OCI-LY1 (cell line): ENCODE measurements around the gene SLC25A21.

Source experiments
- H2AFZ ChIP-seq: fragments of 200-600 bp; sonication (generic), shearing (Covaris generic); 2 replicates; pipeline ENCODE4 v1.6.0; 2014; ENCODE audit warnings: antibody characterized with exemption, mild to moderate bottlenecking, low read length
- H3F3A ChIP-seq: fragments of 200-600 bp; sonication (generic), shearing (Covaris generic); 2 replicates; pipeline ENCODE4 v1.6.0; 2014; ENCODE audit warnings: mild to moderate bottlenecking, antibody characterized with exemption, low read length, moderate library complexity; ENCODE audit not compliant: insufficient read depth
- H3K27ac ChIP-seq: fragments of 200-600 bp; sonication (generic); 2 replicates; pipeline ENCODE4 v1.5.1; 2014; ENCODE audit warnings: low read length, mixed run types, mild to moderate bottlenecking, low read depth; ENCODE audit not compliant: poor library complexity, severe bottlenecking
- H3K27me3 ChIP-seq: fragments of 200-600 bp; sonication (generic); 2 replicates; pipeline ENCODE4 v1.6.0; 2014; ENCODE audit warnings: antibody characterized with exemption, mild to moderate bottlenecking, low read length, moderate library complexity; ENCODE audit not compliant: insufficient read depth
- H3K36me3 ChIP-seq: fragments of 200-600 bp; sonication (generic); 2 replicates; pipeline ENCODE4 v1.6.1; 2014; ENCODE audit warnings: mild to moderate bottlenecking, antibody characterized with exemption, low read length, moderate library complexity, mixed read lengths; ENCODE audit not compliant: insufficient read depth
- H3K4me1 ChIP-seq: fragments of 200-600 bp; sonication (generic); 2 replicates; pipeline ENCODE4 v1.5.1; 2014; ENCODE audit warnings: mild to moderate bottlenecking, low read length, moderate library complexity; ENCODE audit not compliant: insufficient read depth, severe bottlenecking
- H3K4me2 ChIP-seq: fragments of 200-600 bp; sonication (generic), shearing (Covaris generic); 2 replicates; pipeline ENCODE4 v1.6.1; 2014; ENCODE audit warnings: low read length
- H3K4me3 ChIP-seq: fragments of 200-600 bp; sonication (generic); 2 replicates; pipeline ENCODE4 v1.5.1; 2014; ENCODE audit warnings: low read length, low read depth, mild to moderate bottlenecking, mixed read lengths; ENCODE audit not compliant: poor library complexity, severe bottlenecking
- H3K79me2 ChIP-seq: fragments of 200-600 bp; shearing (Covaris generic); 2 replicates; pipeline ENCODE4 v1.6.1; 2016; ENCODE audit warnings: mixed run types, low read length, mixed read lengths; ENCODE audit not compliant: insufficient read depth
- H3K9ac ChIP-seq: fragments of 200-600 bp; sonication (generic), shearing (Covaris generic); 2 replicates; pipeline ENCODE4 v1.6.1; 2014; ENCODE audit warnings: mild to moderate bottlenecking, low read length, mixed read lengths
- H3K9me2 ChIP-seq: fragments of 200-600 bp; sonication (generic), shearing (Covaris generic); 2 replicates; pipeline ENCODE4 v1.6.1; 2014; ENCODE audit warnings: low read depth, mild to moderate bottlenecking, low read length, mixed read lengths
- H3K9me3 ChIP-seq: fragments of 200-600 bp; shearing (Covaris generic); 2 replicates; pipeline ENCODE4 v1.6.1; 2014; ENCODE audit warnings: low read length, mixed read lengths
- H4K20me1 ChIP-seq: fragments of 200-600 bp; sonication (generic), shearing (Covaris generic); 2 replicates; pipeline ENCODE4 v1.6.0; 2016; ENCODE audit warnings: mild to moderate bottlenecking, low read length; ENCODE audit not compliant: insufficient read depth
- CTCF ChIP-seq: fragments of 200-600 bp; sonication (generic), shearing (Covaris generic); IDR thresholded peaks from 2 replicates; pipeline ENCODE4 v1.5.1; 2017; ENCODE audit warnings: mild to moderate bottlenecking, antibody characterized with exemption, low read length, moderate library complexity, mixed read lengths
- EZH2 ChIP-seq: fragments of 200-600 bp; sonication (generic), shearing (Covaris generic); IDR thresholded peaks from 2 replicates; pipeline ENCODE4 v1.8.0; 2017; ENCODE audit warnings: borderline replicate concordance, mixed run types, mild to moderate bottlenecking, antibody characterized with exemption, low read length, moderate library complexity, mixed read lengths

The SLC25A21 gene

GRCh38 chr14:37114002-37114401 lies 58.4 kb downstream of the SLC25A21 start:
- no peak overlapping the region for H3K4me3 ChIP-seq
- no peak overlapping the region for H3K4me2 ChIP-seq
- no peaks in the 10 kb centered on the region for H3K4me1 ChIP-seq
- H3K9me3 ChIP-seq = no peaks in the 10 kb centered on the region
- H3K9me2 ChIP-seq = no peaks in the 10 kb centered on the region
- H4K20me1 ChIP-seq = no peaks in the 10 kb centered on the region
- TF ChIP-seq EZH2 (no peak), CTCF (no peak)
- no peaks in the 10 kb centered on the region for H3F3A ChIP-seq
- no peak overlapping the region for H2AFZ ChIP-seq
- no peak overlapping the region for H3K27ac ChIP-seq
- no peaks in the 10 kb centered on the region for H3K79me2 ChIP-seq
- no peaks in the 10 kb centered on the region for H3K36me3 ChIP-seq
- H3K27me3 ChIP-seq = no peaks in the 10 kb centered on the region
- H3K9ac ChIP-seq = no peak overlapping the region

GRCh38 chr14:37098132-37098531 lies 74.3 kb downstream of the SLC25A21 start:
- H4K20me1 ChIP-seq = no peaks in the 10 kb centered on the region
- no peak for TF ChIP-seq EZH2
- TF ChIP-seq CTCF = no peak

GRCh38 chr14:37094502-37094901 lies 77.9 kb downstream of the SLC25A21 start:
- Histone ChIP-seq H3K27ac (no peak overlapping the region), H3K9me3 (no peaks in the 10 kb centered on the region), H4K20me1 (no peaks in the 10 kb centered on the region), H3K27me3 (no peaks in the 10 kb centered on the region), H3K79me2 (no peaks in the 10 kb centered on the region), H3K9ac (no peak overlapping the region), H3K4me1 (no peaks in the 10 kb centered on the region), H3K9me2 (no peaks in the 10 kb centered on the region), H3F3A (no peaks in the 10 kb centered on the region), H3K4me2 (no peak overlapping the region), H2AFZ (no peak overlapping the region), H3K36me3 (no peaks in the 10 kb centered on the region), H3K4me3 (no peak overlapping the region)
- no peak for TF ChIP-seq CTCF

More at GRCh38 chr14:37098132-37098531, 74.3 kb downstream of the SLC25A21 start:
- H3K36me3 ChIP-seq = no peaks in the 10 kb centered on the region
- no peaks in the 10 kb centered on the region for H3K9me3 ChIP-seq
- H3K4me1 ChIP-seq = no peaks in the 10 kb centered on the region
- no peak overlapping the region for H3K4me2 ChIP-seq
- no peaks in the 10 kb centered on the region for H3K27me3 ChIP-seq
- H3K4me3 ChIP-seq = no peak overlapping the region
- no peak overlapping the region for H2AFZ ChIP-seq
- no peaks in the 10 kb centered on the region for H3F3A ChIP-seq
- H3K27ac ChIP-seq = no peak overlapping the region
- no peak overlapping the region for H3K9ac ChIP-seq
- no peaks in the 10 kb centered on the region for H3K9me2 ChIP-seq
- no peaks in the 10 kb centered on the region for H3K79me2 ChIP-seq
